ENCODE measurements around the gene BRD4.

- TF ChIP-seq CTCF (IDR thresholded peaks at IDR 0.05), result no peak
- TF ChIP-seq POLR2AphosphoS5 (IDR thresholded peaks at IDR 0.05), result no peak
- no peak for TF ChIP-seq POLR2A (IDR thresholded peaks at IDR 0.05)
- TF ChIP-seq EP300 (IDR thresholded peaks at IDR 0.05; ENCODE audit: low read depth), result no peak
Measured at GRCh38 chr19:15298847-15299567, 33.3 kb downstream of the BRD4 start.
